ENCODE data around the gene FOXP4. TPM values are rescaled to one million over a fixed set of nuclear protein-coding genes. Genes with fewer than 3 reads are reported as not detected.

The FOXP4 gene
- polyA plus RNA-seq, 1 of the 3 experiments (the other 2 are of a cell fraction) = 7.3 TPM

DNA sequence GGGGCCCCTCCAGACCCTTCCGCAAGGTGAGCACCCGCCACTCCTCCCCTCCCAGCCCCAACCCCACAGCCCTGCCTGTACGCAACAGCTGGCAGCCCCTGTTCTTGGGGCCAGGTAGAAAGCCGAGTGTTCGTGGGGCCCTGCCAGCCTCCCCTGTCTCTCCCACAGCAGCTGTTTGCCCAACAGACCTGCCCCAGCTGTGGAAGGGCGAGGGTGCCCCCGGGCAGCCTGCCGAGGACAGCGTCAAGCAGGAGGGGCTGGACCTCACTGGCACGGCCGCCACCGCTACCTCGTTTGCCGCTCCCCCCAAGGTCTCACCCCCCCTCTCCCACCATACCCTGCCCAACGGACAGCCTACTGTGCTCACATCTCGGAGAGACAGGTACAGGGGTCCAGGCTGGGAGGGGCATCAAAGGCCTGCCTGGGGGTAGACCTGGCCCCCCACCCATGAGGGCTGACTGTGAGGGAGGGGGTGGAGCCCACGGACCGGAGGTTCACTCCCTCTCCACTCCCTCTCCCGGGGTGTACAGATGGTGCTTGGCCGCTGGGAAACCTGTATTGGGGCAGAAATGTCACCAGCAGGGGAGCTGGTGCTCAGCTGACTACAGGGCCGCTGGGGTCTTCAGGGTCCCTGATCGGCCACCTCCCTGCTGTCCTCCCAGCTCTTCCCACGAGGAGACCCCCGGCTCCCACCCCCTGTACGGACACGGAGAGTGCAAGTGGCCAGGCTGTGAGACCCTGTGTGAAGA is 41.1 kb downstream of the FOXP4 start:
- Histone ChIP-seq H3K79me2 (ENCODE audit: insufficient read depth) (0 out of 2 replicates have a peak, but pooled peaks cover 8% of the 10 kb centered on the region), H3K9me3 (no peaks in the 10 kb centered on the region), H4K20me1 (ENCODE audit: insufficient read depth) (no peaks in the 10 kb centered on the region), H2AFZ (ENCODE audit: low read depth) (no peak overlapping the region), H3K4me1 (ENCODE audit: control insufficient read depth in 1 of 2, insufficient read depth in 2 of 2, low read depth in 1 of 2, low read length in 1 of 2) (peaks cover 12 to 26% of the 10 kb centered on the region in 2 experiments; a peak in 2 of 4 replicates), H3K9me2 (no peaks in the 10 kb centered on the region), H3K4me2 (no peak overlapping the region), H3K9ac (no peak overlapping the region), H3K4me3 (ENCODE audit: low read depth in 2 of 2, low read length in 1 of 2) (no peak overlapping the region), H3K27me3 (ENCODE audit: insufficient read depth) (no peaks in the 10 kb centered on the region), H3F3A (replicated peaks; ENCODE audit: insufficient read depth) (peaks cover 7% of the 10 kb centered on the region), H3K36me3 (replicated peaks in 1 of 2; ENCODE audit: control insufficient read depth in 1 of 2, insufficient read depth in 2 of 2, low read length in 1 of 2) (peaks cover 0 to 33% of the 10 kb centered on the region in 2 experiments), H3K27ac (ENCODE audit: low read depth in 2 of 2, low read length in 1 of 2) (no peak overlapping the region; a peak in 1 of 4 replicates)
- TF ChIP-seq FOXM1 (IDR thresholded peaks at IDR 0.05; ENCODE audit: low read depth) (no peak), NFIC (IDR thresholded peaks at IDR 0.05; ENCODE audit: borderline replicate concordance) (no peak), FOSL2 (IDR thresholded peaks at IDR 0.05; ENCODE audit: borderline replicate concordance, low read depth) (no peak), RCOR1 (IDR thresholded peaks at IDR 0.05; ENCODE audit: low read length) (no peak), MEF2A (IDR thresholded peaks at IDR 0.05; ENCODE audit: borderline replicate concordance, low read depth) (no peak), SIN3A (IDR thresholded peaks at IDR 0.05; ENCODE audit: borderline replicate concordance, low read depth, low read length) (no peak), NRF1 (IDR thresholded peaks at IDR 0.05; ENCODE audit: low read depth, low read length) (no peak), FOXJ3 (CRISPR knock-in tag; IDR thresholded peaks at IDR 0.05) (no peak), RFX5 (IDR thresholded peaks at IDR 0.05; ENCODE audit: low read length) (no peak)
- TF ChIP-seq, protein P1, sequence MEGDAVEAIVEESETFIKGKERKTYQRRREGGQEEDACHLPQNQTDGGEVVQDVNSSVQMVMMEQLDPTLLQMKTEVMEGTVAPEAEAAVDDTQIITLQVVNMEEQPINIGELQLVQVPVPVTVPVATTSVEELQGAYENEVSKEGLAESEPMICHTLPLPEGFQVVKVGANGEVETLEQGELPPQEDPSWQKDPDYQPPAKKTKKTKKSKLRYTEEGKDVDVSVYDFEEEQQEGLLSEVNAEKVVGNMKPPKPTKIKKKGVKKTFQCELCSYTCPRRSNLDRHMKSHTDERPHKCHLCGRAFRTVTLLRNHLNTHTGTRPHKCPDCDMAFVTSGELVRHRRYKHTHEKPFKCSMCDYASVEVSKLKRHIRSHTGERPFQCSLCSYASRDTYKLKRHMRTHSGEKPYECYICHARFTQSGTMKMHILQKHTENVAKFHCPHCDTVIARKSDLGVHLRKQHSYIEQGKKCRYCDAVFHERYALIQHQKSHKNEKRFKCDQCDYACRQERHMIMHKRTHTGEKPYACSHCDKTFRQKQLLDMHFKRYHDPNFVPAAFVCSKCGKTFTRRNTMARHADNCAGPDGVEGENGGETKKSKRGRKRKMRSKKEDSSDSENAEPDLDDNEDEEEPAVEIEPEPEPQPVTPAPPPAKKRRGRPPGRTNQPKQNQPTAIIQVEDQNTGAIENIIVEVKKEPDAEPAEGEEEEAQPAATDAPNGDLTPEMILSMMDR (IDR thresholded peaks at IDR 0.05) = no peak
- TF ChIP-seq, protein P2, sequence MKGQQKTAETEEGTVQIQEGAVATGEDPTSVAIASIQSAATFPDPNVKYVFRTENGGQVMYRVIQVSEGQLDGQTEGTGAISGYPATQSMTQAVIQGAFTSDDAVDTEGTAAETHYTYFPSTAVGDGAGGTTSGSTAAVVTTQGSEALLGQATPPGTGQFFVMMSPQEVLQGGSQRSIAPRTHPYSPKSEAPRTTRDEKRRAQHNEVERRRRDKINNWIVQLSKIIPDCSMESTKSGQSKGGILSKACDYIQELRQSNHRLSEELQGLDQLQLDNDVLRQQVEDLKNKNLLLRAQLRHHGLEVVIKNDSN (IDR thresholded peaks at IDR 0.05; ENCODE audit: borderline replicate concordance, low read depth) = no peak
- POLR2A ChIA-PET = interaction anchor here (0.7 kb wide), 1 partner anchor 183 kb away, joined by 3 read pairs; no protein-coding TSS in a partner anchor
- WGBS (ENCODE audit: low lambda C conversion rate) = 93% methylated on average over 19 of the region's 26 CpGs
- CTCF ChIA-PET = interaction anchor here (0.6 to 10.1 kb wide), 18 partner anchors 9 to 1938 kb away, joined by 3 to 183 read pairs (median 4); no protein-coding TSS in a partner anchor
- peak; percentile 62 for DNase-seq

- H3F3A ChIP-seq (replicated peaks; ENCODE audit: insufficient read depth) = no peaks in the 10 kb centered on the region
- no peak overlapping the region for H3K4me2 ChIP-seq
- peaks cover 4 to 26% of the 10 kb centered on the region in 2 experiments; a peak in 1 of 4 replicates for H3K4me1 ChIP-seq (ENCODE audit: control insufficient read depth in 1 of 2, insufficient read depth in 2 of 2, low read depth in 1 of 2, low read length in 1 of 2)
- DNase-seq = peak; percentile 76
- no peak overlapping the region for H3K9ac ChIP-seq
- POLR2A ChIA-PET = no interaction called here
- no peaks in the 10 kb centered on the region for H3K9me2 ChIP-seq
- H3K9me3 ChIP-seq = no peaks in the 10 kb centered on the region
- H3K79me2 ChIP-seq (ENCODE audit: insufficient read depth) = 0 out of 2 replicates have a peak, but pooled peaks cover 1% of the 10 kb centered on the region
- H3K27me3 ChIP-seq (ENCODE audit: insufficient read depth) = no peaks in the 10 kb centered on the region
- CTCF ChIA-PET = interaction anchor here (0.6 to 10.1 kb wide), 14 partner anchors 9 to 220 kb away, joined by 3 to 183 read pairs (median 8); no protein-coding TSS in a partner anchor
- TF ChIP-seq RFX5 (IDR thresholded peaks at IDR 0.05; ENCODE audit: low read length) (no peak), MXI1 (IDR thresholded peaks at IDR 0.05; ENCODE audit: low read depth, low read length) (no peak), SMC3 (IDR thresholded peaks at IDR 0.05; ENCODE audit: low read depth, low read length) (no peak), SIN3A (IDR thresholded peaks at IDR 0.05; ENCODE audit: borderline replicate concordance, low read depth, low read length) (no peak), JUND (IDR thresholded peaks at IDR 0.05) (no peak)
- H3K4me3 ChIP-seq (ENCODE audit: low read depth in 2 of 2, low read length in 1 of 2) = no peak overlapping the region
- H3K27ac ChIP-seq (ENCODE audit: low read depth in 2 of 2, low read length in 1 of 2) = no peak overlapping the region
- no peak overlapping the region for H2AFZ ChIP-seq (ENCODE audit: low read depth)
- no peaks in the 10 kb centered on the region for H4K20me1 ChIP-seq (ENCODE audit: insufficient read depth)
- 89% methylated on average over 15 of the region's 15 CpGs for WGBS (ENCODE audit: low lambda C conversion rate)
- H3K36me3 ChIP-seq (replicated peaks in 1 of 2; ENCODE audit: control insufficient read depth in 1 of 2, insufficient read depth in 2 of 2, low read length in 1 of 2) = peaks cover 0 to 33% of the 10 kb centered on the region in 2 experiments
These were observed 41.9 kb downstream of the FOXP4 start for GRCh38 chr6:41588111-41588510.
